HG03575 (cell line): Measurements from ENCODE around the gene PRPS2.

Source experiments
- ATAC-seq: cut with Tn5 transposase; IDR thresholded peaks from one replicate; pipeline ENCODE4 v1.9.1; 2021; ENCODE audit not compliant: unreplicated experiment, insufficient number of reproducible peaks, low FRiP score; ENCODE audit errors: extremely low read depth

PRPS2 gene

DNA sequence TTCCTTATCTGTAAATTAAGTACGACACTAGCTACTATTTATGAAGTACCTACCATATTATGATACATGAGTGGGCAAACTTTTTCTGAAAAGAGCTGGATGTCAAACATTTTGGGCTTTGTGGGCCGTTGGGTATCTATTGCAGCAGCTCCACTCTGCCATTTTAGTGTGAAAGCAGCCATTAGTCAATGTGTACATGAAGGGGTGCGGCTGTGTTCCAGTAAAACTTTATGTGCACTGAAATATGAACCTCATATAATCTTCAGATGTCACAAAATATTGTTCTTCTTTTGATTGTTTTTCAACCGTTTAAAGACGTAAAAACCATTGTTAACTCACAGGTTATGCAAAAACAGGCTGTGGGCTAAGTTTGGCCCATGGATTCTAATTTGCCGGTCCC is 14.1 kb downstream of the PRPS2 start:
- no peak for ATAC-seq

DNA sequence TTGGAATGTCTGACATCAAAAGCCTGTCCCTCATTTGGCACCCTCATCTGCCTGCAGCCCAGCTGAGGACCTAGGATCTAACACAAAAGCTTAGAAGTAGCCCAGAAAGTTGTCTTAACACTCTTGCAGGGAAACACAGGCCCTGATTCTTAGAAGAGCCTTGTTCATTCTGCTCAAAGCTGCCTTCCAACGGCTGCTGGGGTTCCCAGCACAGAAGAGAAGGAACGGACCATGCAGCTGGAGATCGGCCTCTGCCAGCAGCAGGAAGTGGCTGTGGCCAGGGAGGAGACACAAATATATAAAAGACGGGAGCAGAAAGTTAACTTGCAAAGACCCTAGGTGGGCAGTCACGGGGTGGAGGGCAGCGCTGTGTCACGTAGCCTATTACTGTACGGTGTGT is 20.4 kb downstream of the PRPS2 start:
- ATAC-seq: no peak

DNA sequence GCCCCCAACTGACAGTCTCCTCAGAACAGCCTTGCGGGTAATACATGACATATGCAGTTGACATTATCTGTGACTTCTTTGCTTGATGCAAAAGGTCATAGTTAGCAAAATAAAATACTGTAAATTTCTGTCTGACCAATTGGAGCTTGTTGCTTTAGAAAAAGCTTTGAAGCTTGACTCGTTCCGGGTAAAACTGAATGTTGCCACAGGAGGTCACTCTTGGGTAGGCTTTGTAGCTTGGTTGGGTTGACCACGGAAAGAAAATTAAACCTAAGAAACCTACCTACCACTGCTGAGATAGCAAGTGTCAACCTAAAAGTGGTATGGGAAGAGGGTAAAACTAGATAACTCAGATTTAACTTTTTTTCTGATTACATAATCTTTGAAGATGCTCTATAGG is 23.2 kb downstream of the PRPS2 start:
- no peak for ATAC-seq

DNA sequence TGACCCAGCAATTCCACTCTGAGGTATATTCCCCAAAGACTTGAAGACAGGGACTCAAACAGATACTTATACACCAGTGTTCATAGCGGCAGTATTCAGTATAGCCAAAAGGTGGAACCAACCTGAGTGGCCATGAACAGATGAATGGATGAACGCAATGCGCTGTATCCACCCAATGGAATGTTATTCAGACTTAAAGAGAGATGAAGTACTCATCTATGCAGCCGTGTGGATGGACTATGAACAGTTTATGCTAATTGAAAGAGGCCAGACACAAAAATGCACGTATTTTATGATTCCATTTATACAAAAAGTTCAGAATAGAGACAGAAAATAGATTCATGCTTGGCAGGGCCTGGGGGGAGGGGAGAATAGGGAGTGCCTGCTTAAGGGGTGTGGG is 26.3 kb downstream of the PRPS2 start:
- ATAC-seq: no peak

DNA sequence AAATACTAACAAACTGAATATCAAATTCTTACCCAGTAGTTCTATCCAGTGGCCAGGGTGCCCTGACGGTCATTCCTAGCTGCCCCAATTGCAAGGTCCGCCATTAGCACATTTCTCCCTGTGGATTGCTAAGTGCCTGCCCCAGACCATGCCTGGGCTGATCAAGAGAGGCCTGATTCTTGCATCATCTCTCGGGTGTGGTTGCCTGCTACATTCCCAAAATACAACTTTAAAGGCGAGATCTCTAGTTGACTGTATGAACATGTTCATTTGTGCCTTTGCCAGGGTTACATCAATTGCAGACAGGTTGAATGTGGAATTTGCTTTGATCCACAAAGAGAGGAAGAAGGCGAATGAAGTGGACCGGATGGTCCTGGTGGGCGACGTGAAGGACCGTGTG is 28.0 kb downstream of the PRPS2 start:
- no peak for ATAC-seq

DNA sequence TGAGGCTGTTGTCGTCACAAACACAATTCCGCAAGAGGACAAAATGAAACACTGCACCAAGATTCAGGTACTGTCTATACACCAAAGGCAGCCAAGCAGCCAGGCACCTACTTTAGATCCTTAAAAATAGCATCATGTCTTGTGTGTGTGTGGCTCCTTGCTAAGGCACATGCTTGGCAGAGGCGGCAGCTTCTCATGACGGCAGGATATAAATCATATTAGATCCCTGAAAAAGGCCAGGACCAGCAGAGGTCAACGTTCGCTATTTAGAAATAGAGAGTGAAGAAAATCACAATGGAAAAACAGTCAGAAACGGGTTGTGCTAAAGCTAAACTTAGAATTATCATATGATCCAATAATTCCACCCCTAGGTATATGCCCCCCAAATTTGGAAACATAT is 29.5 kb downstream of the PRPS2 start:
- no peak for ATAC-seq

DNA sequence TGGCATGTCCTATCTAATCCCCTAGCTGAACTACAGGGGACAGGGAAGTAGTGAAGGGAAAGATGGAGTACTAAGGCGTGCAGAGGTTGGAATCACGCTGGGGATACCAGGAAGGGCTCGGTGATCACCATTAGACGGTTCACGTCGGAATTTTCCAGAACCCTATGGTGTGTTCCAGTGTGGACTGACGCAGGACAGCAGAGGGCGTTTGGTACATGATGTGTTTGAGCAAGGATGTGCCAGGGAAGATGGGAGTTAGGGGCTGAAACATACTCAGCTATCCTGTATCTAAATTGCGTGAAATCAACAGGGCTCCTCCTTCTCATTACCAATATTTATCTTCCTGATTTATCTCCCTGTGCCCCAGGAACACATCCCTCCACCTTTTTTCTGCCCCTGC is 33.7 kb downstream of the PRPS2 start:
- ATAC-seq: no peak

DNA sequence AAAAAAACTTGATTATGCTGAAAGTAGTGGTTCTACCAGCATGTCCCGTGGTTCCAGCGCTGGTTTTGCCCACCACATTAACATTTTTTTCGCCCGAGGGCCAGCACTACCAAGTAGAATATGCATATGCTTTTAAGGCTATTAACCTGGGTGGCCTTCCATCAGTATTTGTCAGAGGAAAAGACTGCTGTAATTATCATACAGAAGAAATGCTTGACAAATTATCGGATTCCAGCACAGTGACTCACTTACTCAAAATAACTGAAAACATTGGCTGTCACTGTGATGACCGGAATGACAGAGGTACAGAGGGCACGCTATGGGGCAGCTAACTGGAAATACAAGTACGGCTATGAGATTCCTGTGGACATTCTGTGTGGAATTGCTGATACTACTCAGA is 34.6 kb downstream of the PRPS2 start:
- ATAC-seq: no peak

DNA sequence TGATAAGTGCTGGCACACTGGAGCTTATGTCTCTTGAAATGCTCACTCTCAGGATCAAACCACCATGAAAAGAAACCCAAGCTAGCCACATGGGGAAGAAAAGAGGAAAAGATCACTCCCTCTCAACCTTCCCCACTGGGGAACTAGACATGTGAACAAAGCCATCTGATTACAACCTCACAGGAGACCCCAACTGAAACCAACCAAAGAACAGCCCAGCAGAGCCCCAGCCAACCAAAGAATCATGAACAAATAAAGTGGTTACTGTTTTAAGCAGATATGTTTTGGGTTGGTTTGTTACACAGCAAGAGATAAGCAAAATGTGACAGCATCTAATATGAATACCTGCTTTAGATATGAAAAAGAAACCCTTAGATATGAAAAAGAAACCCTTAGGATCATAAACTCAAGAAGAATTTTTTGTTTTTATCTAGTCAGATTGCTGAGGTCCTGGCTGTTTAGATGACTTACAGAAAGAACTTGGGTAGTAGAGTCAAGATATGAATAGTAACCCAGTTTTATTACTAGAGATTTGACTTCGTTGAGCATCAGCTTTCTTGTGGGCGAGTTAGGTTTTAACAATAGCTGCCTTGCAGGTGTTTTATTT is 52.0 kb downstream of the PRPS2 start:
- ATAC-seq: no peak

DNA sequence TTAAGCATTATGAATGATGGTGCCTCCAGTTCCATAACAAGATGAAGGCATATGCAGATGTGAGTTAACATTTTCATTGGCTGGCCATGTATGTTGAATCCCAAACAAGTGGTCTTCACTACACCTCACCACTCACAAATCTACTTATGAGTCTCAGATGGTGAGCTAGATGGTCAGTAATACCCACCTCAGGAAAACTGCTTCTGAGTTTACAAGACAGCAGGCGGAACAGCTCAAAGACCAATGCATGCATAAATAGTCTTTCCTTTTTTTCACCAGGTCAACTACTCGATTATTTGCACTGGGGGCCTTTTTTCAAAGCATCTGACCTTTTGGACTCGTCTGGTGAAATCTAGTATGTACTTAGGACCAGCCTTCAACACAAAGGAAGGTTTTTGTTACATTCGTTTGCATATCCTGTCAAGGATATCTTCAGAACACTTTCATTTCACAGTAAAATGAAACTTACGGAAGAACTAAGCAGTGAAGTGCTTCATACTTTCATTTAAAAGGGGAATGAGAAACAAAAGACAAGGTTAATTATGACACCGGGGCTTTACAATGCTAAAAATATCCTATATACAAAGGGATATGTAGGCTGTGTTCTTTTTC is 52.6 kb downstream of the PRPS2 start:
- ATAC-seq: peak; percentile 64

DNA sequence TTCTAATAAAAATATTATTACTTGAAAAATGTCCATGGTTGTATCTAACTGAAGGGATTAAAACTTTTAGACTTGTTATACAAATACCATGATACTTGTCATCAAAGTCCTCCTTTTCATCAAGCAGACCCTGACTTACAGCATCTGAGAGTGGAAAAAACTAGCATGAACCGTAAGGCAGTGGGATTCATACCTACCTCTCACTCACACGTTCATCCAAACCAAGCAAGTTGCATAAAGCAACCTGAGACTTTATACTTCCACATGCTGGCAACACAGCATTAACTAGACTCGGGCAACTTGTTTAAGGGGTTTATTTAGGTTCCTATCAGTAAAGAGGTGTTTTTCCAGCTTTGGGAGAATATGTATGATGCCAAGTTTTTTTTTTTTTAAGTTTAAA is 53.1 kb downstream of the PRPS2 start:
- no peak for ATAC-seq

DNA sequence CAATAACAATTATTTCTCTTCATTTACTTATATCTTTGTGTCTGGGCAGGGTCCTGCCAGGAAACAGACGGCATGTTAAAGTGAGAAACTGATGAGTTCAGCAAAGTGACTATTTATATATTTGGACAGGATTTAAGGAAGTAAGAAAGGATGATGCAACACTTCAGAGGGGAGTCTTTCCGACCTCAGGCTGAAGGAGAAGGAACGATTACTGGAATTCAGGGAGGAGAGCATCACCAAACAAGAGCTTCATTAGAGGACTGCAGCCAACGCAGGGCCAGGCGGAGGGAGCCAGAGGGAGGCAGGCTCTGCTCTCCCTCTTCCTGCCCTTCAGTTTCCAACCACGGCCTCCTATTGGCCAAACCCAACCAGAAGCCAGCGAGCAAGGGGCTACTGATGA is 74.1 kb downstream of the PRPS2 start:
- no peak for ATAC-seq

DNA sequence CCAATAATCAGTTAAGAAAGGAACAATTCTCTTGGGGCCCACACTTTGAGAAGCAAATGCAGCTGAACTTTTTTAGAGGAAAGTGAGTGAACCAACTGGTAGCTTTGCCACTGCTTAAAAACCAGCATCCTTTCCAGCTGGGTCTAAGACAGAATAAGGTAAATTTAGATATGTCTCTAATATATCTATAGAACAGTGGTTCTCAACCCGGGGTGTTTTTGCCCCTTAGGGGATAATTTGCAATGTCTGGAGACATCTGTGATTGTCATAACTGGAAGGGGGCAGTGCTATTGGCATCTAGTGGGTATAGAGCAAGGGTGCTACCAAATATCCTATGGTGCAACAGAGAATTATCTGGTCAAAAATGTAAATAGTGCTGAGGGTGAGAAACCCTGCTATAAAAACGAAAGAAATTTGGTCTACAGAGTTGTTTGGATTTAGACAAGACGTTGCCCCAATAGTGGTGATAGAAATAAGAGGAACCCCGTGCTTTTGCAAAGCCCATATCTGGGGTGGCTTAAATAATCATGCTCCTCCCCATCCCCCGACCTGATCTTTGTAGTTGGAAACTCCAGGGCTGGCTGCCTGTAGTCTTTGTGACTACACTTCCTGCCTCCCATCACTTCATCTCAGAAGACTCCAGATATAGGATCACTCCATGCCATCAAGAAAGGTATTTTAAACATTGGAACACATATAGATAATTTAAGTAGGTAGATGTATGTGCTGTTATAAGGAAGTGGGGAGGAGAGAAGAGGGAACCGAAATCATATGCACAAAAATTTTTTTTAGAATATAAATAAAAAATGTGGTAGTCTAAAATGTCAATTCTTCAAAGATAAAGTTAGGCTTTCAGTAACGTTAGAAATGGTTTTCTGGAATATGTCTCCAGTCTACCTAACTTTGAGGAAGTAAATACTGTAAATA is 75.5 kb downstream of the PRPS2 start, which contains the start of gene TLR7:
Gene TLR7 (plus strand): TSS at position 622 of the 927 bp plus-strand sequence. CDS start 507 bp downstream, outside the sequence.
- no peak for ATAC-seq

DNA sequence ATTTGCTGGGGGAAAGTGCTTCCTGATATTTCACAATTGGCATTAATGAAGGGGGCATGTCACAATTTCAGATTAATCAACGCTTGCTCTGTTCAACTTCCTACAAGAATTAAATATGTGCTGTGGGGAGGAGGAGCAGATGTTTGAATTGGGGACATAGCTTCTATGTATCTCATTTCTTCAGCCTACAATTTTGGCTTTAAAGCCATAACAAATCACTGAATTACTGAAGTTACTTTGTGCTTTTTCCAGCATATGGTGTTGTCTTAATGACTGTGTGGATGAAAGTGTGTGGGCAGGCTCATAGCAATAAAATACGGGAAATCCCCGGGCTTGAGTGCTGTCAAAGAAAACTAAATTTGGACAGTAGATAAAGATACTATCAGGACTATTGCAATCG is 76.5 kb downstream of the PRPS2 start:
- no peak for ATAC-seq

DNA sequence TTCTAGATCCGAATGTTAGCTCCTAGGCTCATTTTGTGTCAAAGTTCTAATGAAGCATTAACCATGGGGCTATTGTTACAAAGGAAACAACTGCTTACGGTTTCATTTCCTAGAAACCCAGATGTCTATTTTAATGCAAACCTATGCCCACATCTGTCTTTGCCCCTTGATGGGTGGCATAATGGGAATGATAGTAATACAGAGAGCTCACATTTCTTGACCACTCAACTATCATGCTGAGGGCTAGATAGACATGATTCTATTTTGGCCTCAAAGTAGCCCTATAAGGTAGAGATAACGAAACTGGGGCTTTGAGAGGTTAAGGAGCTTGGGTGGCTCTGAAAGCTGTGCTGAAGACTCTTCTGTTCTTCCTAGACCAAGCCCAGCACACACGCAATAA is 77.5 kb downstream of the PRPS2 start:
- ATAC-seq: no peak

DNA sequence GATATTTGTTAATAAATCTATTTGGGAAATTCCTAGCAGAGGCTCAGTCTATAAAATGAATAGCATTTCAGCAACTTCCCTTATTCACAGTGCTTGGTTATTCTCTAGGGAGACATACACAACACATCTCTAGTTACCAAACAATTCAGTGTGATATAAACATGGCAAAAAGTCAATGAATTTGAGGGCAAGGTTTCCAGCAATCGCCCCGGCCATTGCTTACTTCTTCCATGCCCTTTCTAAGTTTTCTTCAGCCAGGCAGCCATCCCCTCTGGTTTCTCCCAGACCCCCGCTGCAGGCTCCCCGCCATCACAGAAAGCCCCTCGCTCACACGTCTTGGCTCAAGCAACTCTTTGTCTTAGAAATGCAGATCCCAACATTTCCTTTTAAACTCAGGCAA is 80.0 kb downstream of the PRPS2 start:
- ATAC-seq: no peak

DNA sequence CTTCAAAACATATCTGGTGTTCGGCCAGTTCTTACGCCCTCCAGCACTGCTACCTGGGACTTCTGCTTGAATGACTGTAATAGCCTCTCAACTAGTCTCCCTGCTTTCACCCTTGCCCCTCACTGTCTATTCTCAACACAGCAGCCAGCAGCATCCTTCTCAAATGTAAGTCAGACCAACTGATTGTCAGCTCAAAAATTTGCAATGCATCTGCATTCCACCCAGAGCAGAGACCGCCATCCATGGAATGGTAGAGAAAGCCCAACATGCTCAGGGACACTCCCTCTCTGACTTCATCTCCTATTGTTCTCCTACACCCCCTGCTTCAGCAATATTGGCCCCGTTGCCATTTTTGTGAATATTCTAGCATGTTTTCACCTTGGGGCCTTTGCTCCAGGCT is 81.5 kb downstream of the PRPS2 start:
- ATAC-seq: no peak
